ENCODE results near the gene FARSB.

GRCh38 chr2:222686086-222686750 is 30.3 kb upstream of the FARSB start:
- no peak for TF ChIP-seq CTCF (IDR thresholded peaks at IDR 0.05)
- no peak for TF ChIP-seq POLR2A (IDR thresholded peaks at IDR 0.05)
